NCI-H748 (cell line): Measurements from ENCODE around the gene GINM1.

Experiments used
- DNase-seq: peaks from one replicate; lab custom pipeline; 2025; ENCODE audit not compliant: unreplicated experiment; lab: John Stamatoyannopoulos, UW

The GINM1 gene

GRCh38 chr6:149592983-149593382, 26.8 kb downstream of the GINM1 start:
- no peak for DNase-seq

- DNase-seq = no peak
Measured at GRCh38 chr6:149593408-149593807, 27.2 kb downstream of the GINM1 start.

GRCh38 chr6:149600508-149600907, 34.3 kb downstream of the GINM1 start:
- no peak for DNase-seq

GRCh38 chr6:149608381-149608982, 42.3 kb downstream of the GINM1 start:
- DNase-seq = no peak

- DNase-seq = no peak
Measured at GRCh38 chr6:149614337-149614736, 48.2 kb downstream of the GINM1 start.

- no peak for DNase-seq
Measured at GRCh38 chr6:149615805-149616204, 49.6 kb downstream of the GINM1 start.

- no peak for DNase-seq
Measured at GRCh38 chr6:149627672-149628071, 61.5 kb downstream of the GINM1 start.

- no peak for DNase-seq
Measured at GRCh38 chr6:149628875-149629510, 62.8 kb downstream of the GINM1 start.

- no peak for DNase-seq
Measured at GRCh38 chr6:149634315-149634714, 68.1 kb downstream of the GINM1 start.

- DNase-seq = no peak
Measured at GRCh38 chr6:149636124-149636523, 69.9 kb downstream of the GINM1 start.
